ENCODE data around the gene COQ4. TPM values are rescaled to one million over a fixed set of nuclear protein-coding genes. Genes with fewer than 3 reads are reported as not detected.

COQ4 gene
- 46.0 to 60.9 TPM (median 56.5 TPM) in 5 replicates for total RNA-seq (2022; extraction: Qiagen RNA extraction)

GRCh38 chr9:128322404-128323211 lies at the start of gene COQ4, which contains the start of gene TRUB2:
COQ4 (plus strand) TSS chr9:128322839; CDS start chr9:128322859, 20 bp downstream.
TRUB2 (minus strand) TSS chr9:128322447; CDS start chr9:128322408, 39 bp downstream.

GRCh38 chr9:128275198-128276007 lies 47.2 kb upstream of the COQ4 start, which contains the start of gene GOLGA2:
GOLGA2 (minus strand) TSS chr9:128276007; CDS start chr9:128275976, 31 bp downstream.

GRCh38 chr9:128276008-128276573 lies 46.5 kb upstream of the COQ4 start, which contains the start of gene SWI5:
SWI5 (plus strand) TSS chr9:128276276.

GRCh38 chr9:128339761-128340690 lies 17.4 kb downstream of the COQ4 start, which contains the start of gene SLC27A4:
SLC27A4 (plus strand) TSS chr9:128340527; CDS start chr9:128343133, 2,606 bp downstream.

GRCh38 chr9:128370752-128371629 lies 48.4 kb downstream of the COQ4 start, which contains the start of gene URM1:
URM1 (plus strand) TSS chr9:128371374; CDS start chr9:128371381, 7 bp downstream.

Other genes with a start within 250 kb of the COQ4 start
- 70.5 to 93.8 TPM (median 86.8 TPM) in 5 replicates for gene PTGES2, start 195.1 kb upstream of the COQ4 start, total RNA-seq (2022; extraction: Qiagen RNA extraction)
- 2.8 to 5.4 TPM (median 3.3 TPM) in 5 replicates for gene LCN2, start 173.4 kb upstream of the COQ4 start, total RNA-seq (2022; extraction: Qiagen RNA extraction)
- 34.6 to 71.9 TPM (median 63.7 TPM) in 5 replicates for gene BBLN, start 162.6 kb upstream of the COQ4 start, total RNA-seq (2022; extraction: Qiagen RNA extraction)
- 78.3 to 92.7 TPM (median 80.6 TPM) in 5 replicates for gene CIZ1, start 131.3 kb upstream of the COQ4 start, total RNA-seq (2022; extraction: Qiagen RNA extraction)
- gene DNM1, start 119.5 kb upstream of the COQ4 start, total RNA-seq (2022; extraction: Qiagen RNA extraction), result 79.3 to 92.9 TPM (median 87.9 TPM) in 5 replicates
- 39.1 to 52.6 TPM (median 45.9 TPM) in 5 replicates for gene GOLGA2, start 46.8 kb upstream of the COQ4 start, total RNA-seq (2022; extraction: Qiagen RNA extraction)
- gene SWI5, start 46.6 kb upstream of the COQ4 start, total RNA-seq (2022; extraction: Qiagen RNA extraction), result 38.8 to 46.0 TPM (median 43.7 TPM) in 5 replicates
- gene TRUB2, start 392 bp upstream of the COQ4 start, total RNA-seq (2022; extraction: Qiagen RNA extraction), result 39.4 to 51.8 TPM (median 47.4 TPM) in 5 replicates
- 43.0 to 51.7 TPM (median 44.7 TPM) in 5 replicates for gene SLC27A4, start 17.7 kb downstream of the COQ4 start, total RNA-seq (2022; extraction: Qiagen RNA extraction)
- gene URM1, start 48.5 kb downstream of the COQ4 start, total RNA-seq (2022; extraction: Qiagen RNA extraction), result 72.5 to 89.1 TPM (median 82.5 TPM) in 5 replicates
- gene CERCAM, start 98.0 kb downstream of the COQ4 start, total RNA-seq (2022; extraction: Qiagen RNA extraction), result 32.2 to 40.3 TPM (median 37.9 TPM) in 5 replicates
- gene ODF2, start 133.2 kb downstream of the COQ4 start, total RNA-seq (2022; extraction: Qiagen RNA extraction), result 23.7 to 29.1 TPM (median 25.2 TPM) in 5 replicates
- 28.3 to 33.3 TPM (median 28.8 TPM) in 5 replicates for gene GLE1, start 181.9 kb downstream of the COQ4 start, total RNA-seq (2022; extraction: Qiagen RNA extraction)
- gene SPTAN1, start 229.7 kb downstream of the COQ4 start, total RNA-seq (2022; extraction: Qiagen RNA extraction), result 143 to 155 TPM (median 151 TPM) in 5 replicates